ENCODE results near the gene FBN1. TPM values are rescaled to one million over a fixed set of nuclear protein-coding genes. Genes with fewer than 3 reads are reported as not detected.

The FBN1 gene
- total RNA-seq (ENCODE audit: low replicate concordance) = 63.1 and 78.8 TPM in 2 replicates

DNA sequence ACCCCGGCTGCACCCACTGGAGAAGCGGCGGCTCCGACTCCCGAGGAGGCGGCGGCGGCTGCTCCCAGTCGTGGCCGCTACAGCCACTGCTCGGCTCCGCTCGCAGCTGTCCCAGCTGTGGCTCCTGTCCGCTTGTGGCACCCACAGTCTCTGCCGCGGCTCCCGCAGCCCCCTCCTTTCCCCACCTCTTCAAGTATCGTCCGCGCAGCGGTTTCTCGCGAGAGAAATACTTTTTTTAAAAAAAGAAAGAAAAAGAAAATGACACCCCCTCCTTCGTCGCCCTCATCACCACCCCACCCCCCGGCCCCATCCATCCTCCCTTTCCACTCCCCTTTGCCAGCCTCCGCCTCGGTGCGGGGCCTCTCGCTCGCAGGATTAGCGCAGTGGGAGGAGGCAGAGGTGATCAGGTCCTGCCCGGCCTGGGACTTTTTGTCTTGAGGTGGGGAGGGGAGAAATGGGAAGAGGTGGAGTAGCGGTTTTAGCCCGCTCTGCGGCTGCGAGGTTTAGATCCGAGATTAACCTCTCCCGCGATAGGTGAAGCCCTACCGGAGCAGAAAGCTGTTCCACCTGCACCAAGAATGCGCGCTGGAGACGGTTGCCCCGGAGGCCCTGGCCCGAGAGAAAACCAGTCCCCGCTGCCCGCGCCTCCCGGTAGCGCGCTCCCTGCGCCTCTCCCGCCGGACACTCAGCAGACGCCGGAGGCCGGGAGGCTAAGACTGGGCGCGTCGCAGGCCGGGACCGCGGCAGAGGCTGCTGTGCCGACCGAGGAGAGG is at the start of gene FBN1:
Gene FBN1 (minus strand): TSS at position 152 of the 773 bp plus-strand sequence. CDS start 940 bp downstream, outside the sequence.
- H3K9ac ChIP-seq = peak within 1 kb of the TSS; percentile 66
- Mint-ChIP-seq H3K4me1 (peaks cover 38% of the 10 kb centered on the region), H3K9me3 (no peaks in the 10 kb centered on the region), H3K27ac (peak within 1 kb of the TSS; percentile 60), H3K27me3 (ENCODE audit: insufficient read depth, low read depth) (peaks cover 4% of the 10 kb centered on the region), H3K36me3 (peaks cover 4% of the 10 kb centered on the region), H3K4me3 (peak within 1 kb of the TSS; percentile 91)
- H3K4me1 ChIP-seq = peaks cover 33% of the 10 kb centered on the region
- H3K4me3 ChIP-seq = peak within 1 kb of the TSS; percentile 63
- peaks cover 42% of the 10 kb centered on the region for H3F3A ChIP-seq (ENCODE audit: low read depth)
- H2AFZ ChIP-seq (replicated peaks) = peak within 1 kb of the TSS; percentile 76
- H3K79me2 ChIP-seq (ENCODE audit: low read depth) = peaks cover 26% of the 10 kb centered on the region
- no peak for TF ChIP-seq EZH2phosphoT487 (IDR thresholded peaks at IDR 0.05)
- peak; percentile 46 for TF ChIP-seq EZH2 (IDR thresholded peaks at IDR 0.05)
- TF ChIP-seq, protein P1, sequence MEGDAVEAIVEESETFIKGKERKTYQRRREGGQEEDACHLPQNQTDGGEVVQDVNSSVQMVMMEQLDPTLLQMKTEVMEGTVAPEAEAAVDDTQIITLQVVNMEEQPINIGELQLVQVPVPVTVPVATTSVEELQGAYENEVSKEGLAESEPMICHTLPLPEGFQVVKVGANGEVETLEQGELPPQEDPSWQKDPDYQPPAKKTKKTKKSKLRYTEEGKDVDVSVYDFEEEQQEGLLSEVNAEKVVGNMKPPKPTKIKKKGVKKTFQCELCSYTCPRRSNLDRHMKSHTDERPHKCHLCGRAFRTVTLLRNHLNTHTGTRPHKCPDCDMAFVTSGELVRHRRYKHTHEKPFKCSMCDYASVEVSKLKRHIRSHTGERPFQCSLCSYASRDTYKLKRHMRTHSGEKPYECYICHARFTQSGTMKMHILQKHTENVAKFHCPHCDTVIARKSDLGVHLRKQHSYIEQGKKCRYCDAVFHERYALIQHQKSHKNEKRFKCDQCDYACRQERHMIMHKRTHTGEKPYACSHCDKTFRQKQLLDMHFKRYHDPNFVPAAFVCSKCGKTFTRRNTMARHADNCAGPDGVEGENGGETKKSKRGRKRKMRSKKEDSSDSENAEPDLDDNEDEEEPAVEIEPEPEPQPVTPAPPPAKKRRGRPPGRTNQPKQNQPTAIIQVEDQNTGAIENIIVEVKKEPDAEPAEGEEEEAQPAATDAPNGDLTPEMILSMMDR (IDR thresholded peaks at IDR 0.05) = no peak
- H3K27me3 ChIP-seq = peaks cover 19% of the 10 kb centered on the region
- H3K36me3 ChIP-seq = no peaks in the 10 kb centered on the region
- peak within 1 kb of the TSS; percentile 88 for H3K27ac ChIP-seq
- H3K9me3 ChIP-seq (ENCODE audit: low read depth) = no peaks in the 10 kb centered on the region
- H4K20me1 ChIP-seq (ENCODE audit: low read depth) = peaks cover 8% of the 10 kb centered on the region
- peak; percentile 94 for DNase-seq (ENCODE audit: low spot score)
- H3K4me2 ChIP-seq = peak within 1 kb of the TSS; percentile 97

- H3K79me2 ChIP-seq (ENCODE audit: low read depth) = no peaks in the 10 kb centered on the region
- no peaks in the 10 kb centered on the region for H3K4me1 ChIP-seq
- no peak overlapping the region for H3K9ac ChIP-seq
- no peak overlapping the region for H3K4me3 ChIP-seq
- H3K4me2 ChIP-seq = no peak overlapping the region
- Mint-ChIP-seq H3K27me3 (ENCODE audit: insufficient read depth, low read depth) (no peaks in the 10 kb centered on the region), H3K4me3 (no peak overlapping the region), H3K9me3 (no peaks in the 10 kb centered on the region), H3K36me3 (no peaks in the 10 kb centered on the region), H3K4me1 (no peaks in the 10 kb centered on the region), H3K27ac (no peak overlapping the region)
- no peaks in the 10 kb centered on the region for H3K27me3 ChIP-seq
- no peak for TF ChIP-seq EZH2 (IDR thresholded peaks at IDR 0.05)
- no peaks in the 10 kb centered on the region for H3F3A ChIP-seq (ENCODE audit: low read depth)
- no peak for DNase-seq (ENCODE audit: low spot score)
- H3K27ac ChIP-seq = no peak overlapping the region
- H3K36me3 ChIP-seq = no peaks in the 10 kb centered on the region
- H2AFZ ChIP-seq (replicated peaks) = no peak overlapping the region
- H4K20me1 ChIP-seq (ENCODE audit: low read depth) = no peaks in the 10 kb centered on the region
- no peaks in the 10 kb centered on the region for H3K9me3 ChIP-seq (ENCODE audit: low read depth)
Measured at GRCh38 chr15:48693484-48693883, 48.0 kb upstream of the FBN1 start.

GRCh38 chr15:48688493-48688892 is 43.0 kb upstream of the FBN1 start:
- Histone ChIP-seq H3K4me1 (no peaks in the 10 kb centered on the region), H4K20me1 (ENCODE audit: low read depth) (no peaks in the 10 kb centered on the region), H3K27ac (no peak overlapping the region), H3K9ac (no peak overlapping the region), H3K27me3 (no peaks in the 10 kb centered on the region), H2AFZ (replicated peaks) (no peak overlapping the region), H3K4me2 (no peak overlapping the region), H3K36me3 (no peaks in the 10 kb centered on the region), H3F3A (ENCODE audit: low read depth) (no peaks in the 10 kb centered on the region), H3K79me2 (ENCODE audit: low read depth) (no peaks in the 10 kb centered on the region), H3K9me3 (ENCODE audit: low read depth) (no peaks in the 10 kb centered on the region), H3K4me3 (no peak overlapping the region)
- Mint-ChIP-seq H3K9me3 (no peaks in the 10 kb centered on the region), H3K4me3 (no peak overlapping the region), H3K36me3 (no peaks in the 10 kb centered on the region), H3K27me3 (ENCODE audit: insufficient read depth, low read depth) (no peaks in the 10 kb centered on the region), H3K27ac (no peak overlapping the region), H3K4me1 (no peaks in the 10 kb centered on the region)
- DNase-seq (ENCODE audit: low spot score) = no peak
- TF ChIP-seq EZH2phosphoT487 (IDR thresholded peaks at IDR 0.05) (no peak), EZH2 (IDR thresholded peaks at IDR 0.05) (no peak)
- TF ChIP-seq, protein P1 (IDR thresholded peaks at IDR 0.05) = no peak

All from neural progenitor cell (in vitro differentiated cells).